ENCODE measurements around the gene TRAPPC2L. TPM values are rescaled to one million over a fixed set of nuclear protein-coding genes. Genes with fewer than 3 reads are reported as not detected.

The TRAPPC2L gene
- total and polyA plus RNA-seq, 2 of the 13 experiments (the other 11 are each of a cell fraction or from before 2014, with no cell fraction given), result 96.3 to 107 TPM

DNA sequence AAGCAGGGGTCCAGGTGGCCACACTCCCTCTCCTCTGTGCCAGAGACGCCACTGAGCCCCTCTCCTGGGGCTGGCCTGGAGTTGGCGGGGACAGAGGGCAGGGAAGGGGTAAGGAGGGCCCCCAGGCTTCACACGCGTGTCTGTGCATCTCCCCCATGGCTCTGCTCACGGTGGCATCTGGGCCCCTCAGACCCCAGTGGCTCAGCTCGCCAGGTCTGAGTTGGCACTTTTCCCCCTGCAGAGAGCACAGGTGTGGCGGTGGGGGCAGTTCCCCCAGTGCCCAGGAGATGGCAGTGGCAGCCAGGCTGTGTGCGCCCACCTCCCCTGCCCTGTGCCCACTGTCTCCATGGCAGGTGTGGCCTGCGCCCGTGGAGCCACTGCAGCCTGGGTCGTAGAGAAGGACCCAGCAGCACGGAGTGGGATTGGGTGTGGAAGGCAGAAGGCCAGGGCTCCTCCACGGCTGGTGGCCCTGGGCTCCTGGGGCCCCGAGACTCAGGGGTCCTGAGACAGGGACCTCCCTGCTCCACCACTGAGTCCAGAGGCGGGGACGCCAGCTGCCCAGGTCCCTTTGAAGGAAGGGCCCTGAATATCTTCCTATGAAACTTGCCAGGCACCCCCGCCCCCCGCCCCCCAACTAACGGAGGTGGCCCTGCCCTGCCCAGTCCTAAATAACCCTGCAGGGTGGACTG is 40.9 kb upstream of the TRAPPC2L start (continued):
- TF ChIP-seq, protein P1, sequence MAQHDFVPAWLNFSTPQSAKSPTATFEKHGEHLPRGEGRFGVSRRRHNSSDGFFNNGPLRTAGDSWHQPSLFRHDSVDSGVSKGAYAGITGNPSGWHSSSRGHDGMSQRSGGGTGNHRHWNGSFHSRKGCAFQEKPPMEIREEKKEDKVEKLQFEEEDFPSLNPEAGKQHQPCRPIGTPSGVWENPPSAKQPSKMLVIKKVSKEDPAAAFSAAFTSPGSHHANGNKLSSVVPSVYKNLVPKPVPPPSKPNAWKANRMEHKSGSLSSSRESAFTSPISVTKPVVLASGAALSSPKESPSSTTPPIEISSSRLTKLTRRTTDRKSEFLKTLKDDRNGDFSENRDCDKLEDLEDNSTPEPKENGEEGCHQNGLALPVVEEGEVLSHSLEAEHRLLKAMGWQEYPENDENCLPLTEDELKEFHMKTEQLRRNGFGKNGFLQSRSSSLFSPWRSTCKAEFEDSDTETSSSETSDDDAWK (CRISPR knock-in tag; IDR thresholded peaks at IDR 0.05), result no peak
- TF ChIP-seq ZNF749 (CRISPR knock-in tag; IDR thresholded peaks at IDR 0.05; ENCODE audit: borderline replicate concordance) (no peak), ZNF7 (CRISPR knock-in tag; IDR thresholded peaks at IDR 0.05) (no peak), ZNF136 (CRISPR knock-in tag; IDR thresholded peaks at IDR 0.05; ENCODE audit: low read depth) (no peak), PRMT3 (CRISPR knock-in tag; IDR thresholded peaks at IDR 0.05; ENCODE audit: borderline replicate concordance, low read depth) (no peak), GLI4 (CRISPR knock-in tag; IDR thresholded peaks at IDR 0.05; ENCODE audit: borderline replicate concordance) (no peak), TSC22D2 (CRISPR knock-in tag; IDR thresholded peaks at IDR 0.05; ENCODE audit: borderline replicate concordance) (no peak), JUNB (CRISPR knock-in tag; IDR thresholded peaks at IDR 0.05; ENCODE audit: borderline replicate concordance) (no peak), SMARCC2 (IDR thresholded peaks at IDR 0.05) (no peak), RXRA (CRISPR knock-in tag; IDR thresholded peaks at IDR 0.05) (no peak), ZNF768 (CRISPR knock-in tag; IDR thresholded peaks at IDR 0.05) (no peak), ZNF652 (CRISPR knock-in tag; IDR thresholded peaks at IDR 0.05; ENCODE audit: borderline replicate concordance, low read depth) (no peak), ZNF850 (CRISPR knock-in tag; conservative IDR thresholded peaks at IDR 0.05) (no peak), JUND (CRISPR knock-in tag; IDR thresholded peaks at IDR 0.05) (no peak), ARHGAP35 (CRISPR knock-in tag; IDR thresholded peaks at IDR 0.05; ENCODE audit: borderline replicate concordance) (no peak), KDM2A (CRISPR knock-in tag; IDR thresholded peaks at IDR 0.05; ENCODE audit: borderline replicate concordance, low read depth) (peak; percentile 56; the same call in 1 of the 2 replicates)
- TF ChIP-seq, protein P2, sequence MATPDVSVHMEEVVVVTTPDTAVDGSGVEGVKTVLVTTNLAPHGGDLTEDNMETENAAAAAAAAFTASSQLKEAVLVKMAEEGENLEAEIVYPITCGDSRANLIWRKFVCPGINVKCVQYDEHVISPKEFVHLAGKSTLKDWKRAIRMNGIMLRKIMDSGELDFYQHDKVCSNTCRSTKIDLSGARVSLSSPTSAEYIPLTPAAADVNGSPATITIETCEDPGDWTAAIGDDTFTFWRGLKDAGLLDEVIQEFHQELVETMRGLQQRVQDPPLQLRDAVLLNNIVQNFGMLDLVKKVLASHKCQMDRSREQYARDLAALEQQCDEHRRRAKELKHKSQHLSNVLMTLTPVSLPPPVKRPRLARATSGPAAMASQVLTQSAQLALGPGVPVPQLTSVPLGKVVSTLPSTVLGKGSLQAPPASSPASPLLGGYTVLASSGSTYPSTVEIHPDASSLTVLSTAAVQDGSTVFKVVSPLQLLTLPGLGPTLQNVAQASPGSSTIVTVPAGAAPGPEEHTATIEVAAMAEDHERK (CRISPR knock-in tag; IDR thresholded peaks at IDR 0.05; ENCODE audit: low read depth), result no peak
- TF ChIP-seq, protein P3, sequence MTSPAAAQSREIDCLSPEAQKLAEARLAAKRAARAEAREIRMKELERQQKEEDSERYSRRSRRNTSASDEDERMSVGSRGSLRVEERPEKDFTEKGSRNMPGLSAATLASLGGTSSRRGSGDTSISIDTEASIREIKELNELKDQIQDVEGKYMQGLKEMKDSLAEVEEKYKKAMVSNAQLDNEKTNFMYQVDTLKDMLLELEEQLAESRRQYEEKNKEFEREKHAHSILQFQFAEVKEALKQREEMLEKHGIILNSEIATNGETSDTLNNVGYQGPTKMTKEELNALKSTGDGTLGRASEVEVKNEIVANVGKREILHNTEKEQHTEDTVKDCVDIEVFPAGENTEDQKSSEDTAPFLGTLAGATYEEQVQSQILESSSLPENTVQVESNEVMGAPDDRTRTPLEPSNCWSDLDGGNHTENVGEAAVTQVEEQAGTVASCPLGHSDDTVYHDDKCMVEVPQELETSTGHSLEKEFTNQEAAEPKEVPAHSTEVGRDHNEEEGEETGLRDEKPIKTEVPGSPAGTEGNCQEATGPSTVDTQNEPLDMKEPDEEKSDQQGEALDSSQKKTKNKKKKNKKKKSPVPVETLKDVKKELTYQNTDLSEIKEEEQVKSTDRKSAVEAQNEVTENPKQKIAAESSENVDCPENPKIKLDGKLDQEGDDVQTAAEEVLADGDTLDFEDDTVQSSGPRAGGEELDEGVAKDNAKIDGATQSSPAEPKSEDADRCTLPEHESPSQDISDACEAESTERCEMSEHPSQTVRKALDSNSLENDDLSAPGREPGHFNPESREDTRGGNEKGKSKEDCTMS (CRISPR knock-in tag; conservative IDR thresholded peaks at IDR 0.05), result no peak
- TF ChIP-seq, protein P4, sequence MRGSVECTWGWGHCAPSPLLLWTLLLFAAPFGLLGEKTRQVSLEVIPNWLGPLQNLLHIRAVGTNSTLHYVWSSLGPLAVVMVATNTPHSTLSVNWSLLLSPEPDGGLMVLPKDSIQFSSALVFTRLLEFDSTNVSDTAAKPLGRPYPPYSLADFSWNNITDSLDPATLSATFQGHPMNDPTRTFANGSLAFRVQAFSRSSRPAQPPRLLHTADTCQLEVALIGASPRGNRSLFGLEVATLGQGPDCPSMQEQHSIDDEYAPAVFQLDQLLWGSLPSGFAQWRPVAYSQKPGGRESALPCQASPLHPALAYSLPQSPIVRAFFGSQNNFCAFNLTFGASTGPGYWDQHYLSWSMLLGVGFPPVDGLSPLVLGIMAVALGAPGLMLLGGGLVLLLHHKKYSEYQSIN (CRISPR knock-in tag; IDR thresholded peaks at IDR 0.05; ENCODE audit: borderline replicate concordance), result no peak
- TF ChIP-seq, protein P5, sequence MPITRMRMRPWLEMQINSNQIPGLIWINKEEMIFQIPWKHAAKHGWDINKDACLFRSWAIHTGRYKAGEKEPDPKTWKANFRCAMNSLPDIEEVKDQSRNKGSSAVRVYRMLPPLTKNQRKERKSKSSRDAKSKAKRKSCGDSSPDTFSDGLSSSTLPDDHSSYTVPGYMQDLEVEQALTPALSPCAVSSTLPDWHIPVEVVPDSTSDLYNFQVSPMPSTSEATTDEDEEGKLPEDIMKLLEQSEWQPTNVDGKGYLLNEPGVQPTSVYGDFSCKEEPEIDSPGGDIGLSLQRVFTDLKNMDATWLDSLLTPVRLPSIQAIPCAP (CRISPR knock-in tag; IDR thresholded peaks at IDR 0.05; ENCODE audit: low read depth), result no peak

Data from HepG2 (cell line).